ENCODE data around the gene EPS15. TPM values are rescaled to one million over a fixed set of nuclear protein-coding genes. Genes with fewer than 3 reads are reported as not detected.

EPS15 gene
- total RNA-seq, 2 donors from 2014 or later = 123 to 197 TPM

DNA sequence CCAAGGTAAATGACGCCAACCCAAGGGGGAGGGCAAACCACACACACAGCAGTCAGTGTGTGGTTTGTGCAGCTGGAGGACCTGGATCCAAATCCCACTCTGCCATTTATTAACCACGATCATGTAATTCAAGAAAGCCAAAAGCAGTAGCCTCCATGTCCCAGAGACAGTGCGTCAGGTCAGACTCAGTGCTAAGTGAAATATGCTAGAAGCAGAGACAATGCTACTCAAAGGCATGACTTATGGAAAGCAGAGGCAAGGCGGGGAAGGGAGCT, 202.3 kb downstream of the EPS15 start:
- Histone ChIP-seq H3K4me3 (no peak overlapping the region), H3K9me3 (no peaks in the 10 kb centered on the region), H3K36me3 (no peaks in the 10 kb centered on the region), H3K27ac (no peak overlapping the region), H3K4me1 (ENCODE audit: control insufficient read depth in 1 of 2, low read depth in 2 of 2) (peaks cover 6 to 14% of the 10 kb centered on the region in 2 donors), H3K27me3 (replicated peaks; ENCODE audit: insufficient read depth) (no peaks in the 10 kb centered on the region)
- no peak for ATAC-seq (ENCODE audit: insufficient number of reproducible peaks, low FRiP score, low read depth)
- TF ChIP-seq, protein P1, sequence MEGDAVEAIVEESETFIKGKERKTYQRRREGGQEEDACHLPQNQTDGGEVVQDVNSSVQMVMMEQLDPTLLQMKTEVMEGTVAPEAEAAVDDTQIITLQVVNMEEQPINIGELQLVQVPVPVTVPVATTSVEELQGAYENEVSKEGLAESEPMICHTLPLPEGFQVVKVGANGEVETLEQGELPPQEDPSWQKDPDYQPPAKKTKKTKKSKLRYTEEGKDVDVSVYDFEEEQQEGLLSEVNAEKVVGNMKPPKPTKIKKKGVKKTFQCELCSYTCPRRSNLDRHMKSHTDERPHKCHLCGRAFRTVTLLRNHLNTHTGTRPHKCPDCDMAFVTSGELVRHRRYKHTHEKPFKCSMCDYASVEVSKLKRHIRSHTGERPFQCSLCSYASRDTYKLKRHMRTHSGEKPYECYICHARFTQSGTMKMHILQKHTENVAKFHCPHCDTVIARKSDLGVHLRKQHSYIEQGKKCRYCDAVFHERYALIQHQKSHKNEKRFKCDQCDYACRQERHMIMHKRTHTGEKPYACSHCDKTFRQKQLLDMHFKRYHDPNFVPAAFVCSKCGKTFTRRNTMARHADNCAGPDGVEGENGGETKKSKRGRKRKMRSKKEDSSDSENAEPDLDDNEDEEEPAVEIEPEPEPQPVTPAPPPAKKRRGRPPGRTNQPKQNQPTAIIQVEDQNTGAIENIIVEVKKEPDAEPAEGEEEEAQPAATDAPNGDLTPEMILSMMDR (IDR thresholded peaks at IDR 0.05) = no peak
- no peak for DNase-seq (ENCODE audit: low spot score)

DNA sequence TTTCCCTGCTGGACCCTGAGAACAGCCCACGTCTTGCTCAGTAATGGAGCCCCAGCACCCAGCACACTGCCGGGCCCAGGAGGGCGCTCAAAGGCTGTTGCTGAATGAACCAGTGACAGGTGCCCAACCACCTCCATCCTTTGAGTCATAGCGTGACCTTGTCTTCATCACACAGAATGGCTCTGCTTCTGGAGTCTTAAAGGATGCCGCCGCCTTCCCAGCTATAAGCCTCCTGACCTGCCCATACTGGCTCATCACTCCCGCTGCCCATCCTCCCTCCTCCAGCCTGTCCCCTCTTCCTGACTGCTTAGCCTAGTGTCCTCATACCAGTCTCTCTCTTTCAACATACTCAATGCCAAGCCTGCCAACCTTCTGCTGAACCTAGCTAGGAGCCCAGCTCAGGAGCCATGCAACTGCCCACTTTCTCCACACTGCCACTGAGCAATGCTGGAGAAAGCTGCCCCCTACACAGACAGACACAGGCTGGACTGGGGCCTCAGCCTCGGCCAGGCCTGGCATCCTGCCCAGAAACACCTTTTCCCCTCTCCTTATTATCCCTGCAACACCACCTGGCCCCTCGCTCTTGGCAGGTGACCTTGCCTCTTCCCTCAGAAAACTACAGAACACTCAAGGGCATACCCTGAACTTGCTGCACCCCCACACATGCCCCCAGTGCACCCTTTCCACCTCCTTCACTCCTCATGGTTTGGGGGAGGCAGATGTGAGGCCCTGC, 202.8 kb downstream of the EPS15 start:
- H3K4me3 ChIP-seq = no peak overlapping the region
- H3K36me3 ChIP-seq = no peaks in the 10 kb centered on the region
- DNase-seq (ENCODE audit: low spot score) (no peak), ATAC-seq (ENCODE audit: insufficient number of reproducible peaks, low FRiP score, low read depth) (no peak)
- no peaks in the 10 kb centered on the region for H3K9me3 ChIP-seq
- no peaks in the 10 kb centered on the region for H3K27me3 ChIP-seq (replicated peaks; ENCODE audit: insufficient read depth)
- TF ChIP-seq, protein P1 (IDR thresholded peaks at IDR 0.05) = no peak
- peaks cover 6 to 14% of the 10 kb centered on the region in 2 donors for H3K4me1 ChIP-seq (ENCODE audit: control insufficient read depth in 1 of 2, low read depth in 2 of 2)
- no peak overlapping the region for H3K27ac ChIP-seq

DNA sequence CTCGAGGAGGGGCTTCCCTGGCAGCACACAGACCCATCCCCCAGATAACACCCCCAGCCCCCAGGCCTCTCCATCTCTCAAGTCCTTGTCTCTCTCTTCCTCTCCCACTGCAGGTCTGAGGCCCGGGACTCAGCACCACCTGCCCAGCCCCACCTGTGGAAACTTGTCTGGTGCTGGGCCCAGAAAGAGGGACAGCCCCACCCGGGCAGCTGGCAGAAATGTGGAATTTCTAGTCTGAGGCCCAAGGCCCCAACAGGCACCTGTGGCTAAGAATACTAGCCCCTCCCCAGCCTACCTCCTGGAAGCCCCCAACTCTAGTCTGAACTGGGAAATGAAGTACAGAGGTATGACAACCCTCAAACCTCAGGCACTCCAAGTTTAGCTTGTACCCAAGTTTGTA, 204.1 kb downstream of the EPS15 start:
- Histone ChIP-seq H3K36me3 (no peaks in the 10 kb centered on the region), H3K4me1 (ENCODE audit: control insufficient read depth in 1 of 2, low read depth in 2 of 2) (peaks cover 6 to 14% of the 10 kb centered on the region in 2 donors), H3K27ac (no peak overlapping the region), H3K4me3 (no peak overlapping the region), H3K27me3 (replicated peaks; ENCODE audit: insufficient read depth) (no peaks in the 10 kb centered on the region), H3K9me3 (no peaks in the 10 kb centered on the region)
- TF ChIP-seq, protein P1 (IDR thresholded peaks at IDR 0.05) = no peak
- DNase-seq (ENCODE audit: low spot score) (no peak), ATAC-seq (ENCODE audit: insufficient number of reproducible peaks, low FRiP score, low read depth) (no peak)

DNA sequence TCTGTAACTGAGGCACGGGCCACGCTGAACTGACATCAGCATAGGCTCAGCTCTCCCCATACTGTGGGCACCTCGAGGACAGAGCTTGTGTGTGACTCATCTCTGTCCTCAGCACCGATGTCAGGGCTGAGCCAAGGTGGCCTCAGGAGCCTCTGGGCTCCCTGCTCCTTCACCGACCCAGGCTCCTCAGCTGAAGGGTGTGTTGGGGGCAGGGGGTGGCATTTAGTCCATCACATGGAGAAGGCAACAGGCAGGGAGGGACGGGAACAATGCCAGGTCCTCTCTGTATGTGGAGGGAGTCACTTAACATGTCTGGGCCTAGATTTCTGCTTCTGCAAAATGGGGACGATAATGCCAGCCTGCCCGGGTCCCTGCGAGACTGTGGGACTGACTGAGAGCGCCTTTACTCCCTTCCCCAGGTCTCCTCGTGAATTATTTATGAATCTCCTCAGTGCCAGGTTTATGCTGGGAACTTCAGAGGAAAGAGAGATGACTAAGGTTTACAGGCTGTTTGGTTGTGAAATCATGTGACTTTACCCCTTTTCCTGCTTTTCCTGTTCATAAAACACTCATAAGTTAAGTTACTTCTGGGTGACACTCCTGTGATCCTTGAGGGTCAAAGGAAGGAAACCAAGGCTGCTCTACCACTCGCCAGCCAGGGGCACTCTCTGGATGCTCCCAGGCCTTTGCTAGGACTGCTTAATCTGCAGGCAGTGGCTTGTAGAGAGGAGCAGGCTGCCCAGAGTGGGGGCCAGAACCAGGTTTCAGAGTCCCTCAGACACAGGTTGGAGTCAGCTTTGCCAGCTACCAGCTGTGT, 204.9 kb downstream of the EPS15 start:
- H3K9me3 ChIP-seq = no peaks in the 10 kb centered on the region
- H3K4me1 ChIP-seq (ENCODE audit: control insufficient read depth in 1 of 2, low read depth in 2 of 2) = peaks cover 6 to 14% of the 10 kb centered on the region in 2 donors
- H3K27ac ChIP-seq = peak overlapping the region; percentile 0 to 21
- H3K36me3 ChIP-seq = no peaks in the 10 kb centered on the region
- H3K27me3 ChIP-seq (replicated peaks; ENCODE audit: insufficient read depth) = no peaks in the 10 kb centered on the region
- DNase-seq (ENCODE audit: low spot score) (no peak), ATAC-seq (ENCODE audit: insufficient number of reproducible peaks, low FRiP score, low read depth) (peak; percentile 38)
- H3K4me3 ChIP-seq = no peak overlapping the region
- TF ChIP-seq, protein P1 (IDR thresholded peaks at IDR 0.05) = no peak

DNA sequence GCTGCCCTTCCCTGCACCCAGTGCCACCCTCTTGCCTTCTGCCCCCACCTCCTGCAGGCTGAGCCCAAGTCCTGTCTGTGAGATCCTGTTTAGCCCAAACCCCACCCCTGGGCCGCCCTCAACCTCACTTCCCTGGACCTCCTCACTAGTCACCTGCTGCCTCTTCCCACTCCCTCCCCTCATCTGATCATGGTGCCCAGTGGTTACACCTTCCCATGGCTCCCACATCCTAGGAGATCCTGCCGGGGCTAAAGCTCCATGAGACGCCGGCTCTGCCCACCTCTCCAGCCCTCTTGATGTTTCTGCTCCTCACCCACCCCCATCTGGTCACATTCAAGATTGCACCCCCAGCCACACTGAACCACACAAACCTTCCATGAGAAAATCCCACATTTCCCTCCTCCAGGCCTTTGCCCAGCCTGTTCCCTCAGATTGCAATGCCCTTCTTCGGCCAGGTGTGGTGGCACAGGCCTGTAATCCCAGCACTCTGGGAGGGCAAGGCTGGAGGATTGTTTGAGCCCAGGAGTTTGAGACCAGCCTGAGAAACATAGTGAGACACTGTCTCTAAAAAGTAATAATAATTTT, 205.7 kb downstream of the EPS15 start:
- ATAC-seq (ENCODE audit: insufficient number of reproducible peaks, low FRiP score, low read depth) (no peak), DNase-seq (ENCODE audit: low spot score) (no peak)
- Histone ChIP-seq H3K9me3 (no peaks in the 10 kb centered on the region), H3K27ac (peak overlapping the region in 1 of 2 donors; percentile 21), H3K27me3 (replicated peaks; ENCODE audit: insufficient read depth) (no peaks in the 10 kb centered on the region), H3K36me3 (no peaks in the 10 kb centered on the region), H3K4me3 (no peak overlapping the region), H3K4me1 (ENCODE audit: control insufficient read depth in 1 of 2, low read depth in 2 of 2) (peaks cover 6 to 14% of the 10 kb centered on the region in 2 donors)
- TF ChIP-seq, protein P1 (IDR thresholded peaks at IDR 0.05) = no peak

Data from thoracic aorta (tissue), 2 donors.